CD4-positive, alpha-beta T cell (primary cell): Measurements from ENCODE around the gene GPR55. TPM values are rescaled to one million over a fixed set of nuclear protein-coding genes. Genes with fewer than 3 reads are reported as not detected.

Source experiments
- ATAC-seq: fragments of 200-7000 bp; cut with Tn5 transposase; one replicate; pipeline ENCODE4 v1.10.0; 2022; ENCODE audit warnings: mild to moderate bottlenecking; ENCODE audit not compliant: poor library complexity
- CTCF ChIA-PET: fragments of 350-600 bp; sonication (Branson Sonifier 250); formaldehyde crosslinking; loops from one replicate; lab custom pipeline; 2021; ENCODE audit warnings: antibody characterized with exemption, inconsistent platforms; lab: Charles Lee
- POLR2A ChIA-PET: fragments of 350-600 bp; sonication (Branson Sonifier 250); formaldehyde crosslinking; loops from one replicate; lab custom pipeline; 2021; ENCODE audit warnings: antibody characterized with exemption, inconsistent platforms; lab: Charles Lee
- DNase-seq, 14 experiments: peaks; one replicate each; pipeline ENCODE4 v3.0.0-alpha.2; 2013 to 2020; ENCODE audit warnings: mixed read lengths in 2 of 14
- H3K27ac ChIP-seq, 2 donors: one replicate each; pipeline versions ENCODE4 v1.5.1 to v1.7.0; 2013; ENCODE audit warnings: low read length in 2 of 2, low read depth in 1 of 2, mild to moderate bottlenecking in 1 of 2
- H3K27me3 ChIP-seq, 2 experiments: 1 replicate in 1 of 2; 2 replicates in 1 of 2; pipeline versions ENCODE4 v1.6.1 to v1.7.0; 2013; ENCODE audit warnings: low read length in 2 of 2, control low read depth in 1 of 2, mild to moderate bottlenecking in 1 of 2, moderate library complexity in 1 of 2; ENCODE audit not compliant: insufficient read depth in 2 of 2, control insufficient read depth in 1 of 2
- H3K36me3 ChIP-seq: one replicate; pipeline ENCODE4 v1.6.1; 2013; ENCODE audit warnings: low read length, control low read depth; ENCODE audit not compliant: insufficient read depth
- H3K4me1 ChIP-seq: one replicate; pipeline ENCODE4 v1.6.1; 2013; ENCODE audit warnings: low read length, control low read depth; ENCODE audit not compliant: insufficient read depth
- H3K4me3 ChIP-seq: one replicate; pipeline ENCODE4 v1.5.1; 2013; ENCODE audit warnings: mild to moderate bottlenecking, low read length, moderate library complexity
- H3K9me3 ChIP-seq, 2 experiments: 1 replicate in 1 of 2; 2 replicates in 1 of 2; pipeline versions ENCODE4 v1.6.1 to v1.7.0; 2013; ENCODE audit warnings: low read length in 2 of 2, mild to moderate bottlenecking in 2 of 2, control low read depth in 1 of 2, moderate library complexity in 1 of 2; ENCODE audit not compliant: control insufficient read depth in 1 of 2, insufficient read depth in 1 of 2
- H3K27ac Mint-ChIP-seq: one replicate; pipeline ENCODE4 v1.8.0; 2020; ENCODE audit warnings: mixed read lengths
- H3K27me3 Mint-ChIP-seq: one replicate; pipeline ENCODE4 v1.8.0; 2021; ENCODE audit warnings: mixed read lengths
- H3K36me3 Mint-ChIP-seq: one replicate; pipeline ENCODE4 v1.8.0; 2021; ENCODE audit warnings: low read depth, mixed read lengths
- H3K4me1 Mint-ChIP-seq: one replicate; pipeline ENCODE4 v1.8.0; 2021; ENCODE audit warnings: low read depth, mixed read lengths
- H3K4me3 Mint-ChIP-seq: one replicate; pipeline ENCODE4 v1.8.0; 2020; ENCODE audit warnings: mild to moderate bottlenecking, mixed read lengths
- H3K9me3 Mint-ChIP-seq: one replicate; pipeline ENCODE4 v1.8.0; 2020; ENCODE audit warnings: mixed read lengths
- CTCF ChIP-seq: fragments of 200-600 bp; IDR thresholded peaks from one replicate; pipeline ENCODE4 v1.8.0; 2022; ENCODE audit warnings: antibody characterized with exemption, mild to moderate bottlenecking
- intact Hi-C, 2 experiments: fragments of 100-400 bp; cut with DNase I in 1 of 2; cut with micrococcal nuclease in 1 of 2; formaldehyde crosslinking; loops; one replicate each; pipeline versions ENCODE4 v1.15.1 to v1.9.0; 2023 to 2025; cut with DNase I, micrococcal nuclease
- total RNA-seq, 174 experiments: library from RNA in 2 of 174; stranded (reverse) in 2 of 174; gene quantifications; one replicate each; pipeline ENCODE4 v1.2.3 and lab custom pipeline; 2021 to 2026

Gene GPR55
- total RNA-seq, 2 experiments from 2014 or later, result 2.9 to 3.8 TPM

DNA sequence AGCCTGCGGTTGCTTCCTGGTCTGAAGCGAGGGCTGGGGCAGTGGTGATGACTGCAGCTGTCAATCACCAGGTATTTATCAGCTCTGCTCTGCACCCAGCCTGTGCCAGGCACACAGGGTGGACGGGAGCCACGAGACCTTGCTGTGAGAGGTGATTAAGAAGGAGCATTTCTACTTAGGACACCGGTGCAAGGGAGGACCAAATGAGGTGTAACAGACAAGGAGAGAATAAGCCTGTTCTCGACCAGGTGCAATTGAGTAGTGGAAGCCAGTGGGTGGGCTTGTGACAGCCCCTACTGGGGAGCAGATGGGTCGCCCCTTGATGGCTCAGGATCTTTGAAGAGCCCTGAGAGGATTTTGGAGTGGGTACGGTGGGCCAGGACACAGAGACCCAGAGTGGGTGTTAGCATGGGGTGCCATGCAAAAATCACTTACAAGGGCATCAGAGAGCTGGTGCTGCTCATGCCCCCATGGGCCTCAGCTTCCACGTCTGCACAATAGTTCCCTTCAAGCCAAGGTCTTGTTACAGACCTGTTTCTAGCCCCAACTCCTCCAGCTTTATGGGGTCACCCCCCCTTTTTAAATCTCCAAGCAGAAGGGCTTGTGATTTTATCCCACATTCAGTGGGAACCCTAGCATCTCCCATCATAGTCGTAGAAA lies 24.6 kb downstream of the GPR55 start:
- intact Hi-C loops, result loop anchor here in 1 of 2 experiments (10.0 kb wide), 1 partner anchor 154 kb away; the partner anchor contains the start of gene PSMD1
- Mint-ChIP-seq H3K27me3 (peaks cover 12% of the 10 kb centered on the region), H3K4me1 (peaks cover 23% of the 10 kb centered on the region), H3K36me3 (no peaks in the 10 kb centered on the region), H3K4me3 (no peak overlapping the region), H3K27ac (no peak overlapping the region), H3K9me3 (no peaks in the 10 kb centered on the region)
- H3K4me3 ChIP-seq, result no peak overlapping the region
- CTCF ChIA-PET, result no interaction called here
- no peak overlapping the region for H3K27ac ChIP-seq
- peaks cover 0 to 3% of the 10 kb centered on the region in 2 experiments for H3K27me3 ChIP-seq
- no peaks in the 10 kb centered on the region for H3K36me3 ChIP-seq
- peak in 1 of 14 experiments; percentile 12 for DNase-seq
- no peak for TF ChIP-seq CTCF
- POLR2A ChIA-PET, result interaction anchor here (1.9 kb wide), 1 partner anchor 87 kb away, joined by 7 read pairs; no protein-coding TSS in a partner anchor
- ATAC-seq, result no peak
- H3K9me3 ChIP-seq, result no peaks in the 10 kb centered on the region
- peaks cover 19% of the 10 kb centered on the region for H3K4me1 ChIP-seq

GRCh38 chr2:230899786-230900185 lies 25.3 kb downstream of the GPR55 start:
- no peak for TF ChIP-seq CTCF
- H3K36me3 ChIP-seq, result no peaks in the 10 kb centered on the region
- H3K4me3 ChIP-seq, result no peak overlapping the region
- H3K27me3 ChIP-seq, result peaks cover 0 to 3% of the 10 kb centered on the region in 2 experiments
- no peak overlapping the region for H3K27ac ChIP-seq
- peaks cover 12% of the 10 kb centered on the region for H3K4me1 ChIP-seq
- Mint-ChIP-seq H3K4me3 (no peak overlapping the region), H3K4me1 (peaks cover 16% of the 10 kb centered on the region), H3K36me3 (no peaks in the 10 kb centered on the region), H3K27me3 (peaks cover 12% of the 10 kb centered on the region), H3K27ac (no peak overlapping the region), H3K9me3 (no peaks in the 10 kb centered on the region)
- no peaks in the 10 kb centered on the region for H3K9me3 ChIP-seq
- ChIA-PET CTCF (no interaction called here), POLR2A (no interaction called here)
- intact Hi-C loops, result loop anchor here in 1 of 2 experiments (10.0 kb wide), 1 partner anchor 155 kb away; the partner anchor contains the start of gene PSMD1
- no peak for ATAC-seq
- peak in 1 of 14 experiments; percentile 12 for DNase-seq

DNA sequence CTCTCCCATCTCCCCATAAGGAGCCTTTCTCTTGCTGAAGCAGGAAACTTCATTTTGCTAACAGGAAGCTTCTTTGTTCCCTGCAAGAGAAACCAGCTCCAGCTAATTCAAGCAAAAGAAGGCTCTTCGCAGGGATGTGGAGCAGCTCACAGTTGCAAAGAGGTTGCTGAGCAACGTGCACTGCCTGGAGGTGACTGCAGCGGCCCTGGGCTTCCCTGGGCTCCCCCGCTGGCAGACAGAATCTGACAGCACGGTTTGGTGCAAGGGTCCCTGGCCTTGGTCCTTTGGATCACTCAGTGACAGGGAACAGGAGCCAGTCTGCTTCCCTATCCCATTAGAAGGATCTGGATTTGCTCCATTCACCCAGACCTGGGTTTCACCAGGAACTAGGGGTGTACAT lies 25.8 kb downstream of the GPR55 start:
- H3K4me1 Mint-ChIP-seq, result peaks cover 16% of the 10 kb centered on the region
- H3K27me3 Mint-ChIP-seq, result peaks cover 12% of the 10 kb centered on the region
- H3K27ac Mint-ChIP-seq, result no peak overlapping the region
- intact Hi-C loops, result no loop called here
- H3K27ac ChIP-seq, result no peak overlapping the region
- no peak for TF ChIP-seq CTCF
- no peaks in the 10 kb centered on the region for H3K9me3 ChIP-seq
- peaks cover 0 to 3% of the 10 kb centered on the region in 2 experiments for H3K27me3 ChIP-seq
- no peak overlapping the region for H3K4me3 ChIP-seq
- H3K4me3 Mint-ChIP-seq, result no peak overlapping the region
- H3K4me1 ChIP-seq, result peaks cover 16% of the 10 kb centered on the region
- ATAC-seq (no peak), DNase-seq (peak in 1 of 14 experiments; percentile 7)
- ChIA-PET CTCF (no interaction called here), POLR2A (no interaction called here)
- no peaks in the 10 kb centered on the region for H3K36me3 Mint-ChIP-seq
- H3K9me3 Mint-ChIP-seq, result no peaks in the 10 kb centered on the region
- no peaks in the 10 kb centered on the region for H3K36me3 ChIP-seq
